PC-3 (cell line): Measurements from ENCODE around the gene SSC5D. TPM values are rescaled to one million over a fixed set of nuclear protein-coding genes. Genes with fewer than 3 reads are reported as not detected.

ENCODE experiments used
- ATAC-seq: fragments of 200-7000 bp; cut with Tn5 transposase; 2 replicates; pipeline ENCODE4 v1.9.1; 2020; ENCODE audit warnings: mild to moderate bottlenecking, moderate library complexity
- BruUV-seq: library from RNA; stranded (reverse); fragments of 400-500 nt; replicated peaks from 2 replicates; lab custom pipeline; 2021; lab: Mats Ljungman, UMichigan
- CTCF ChIA-PET: fragments of 300-600 bp; sonication (Branson Sonifier 250); formaldehyde crosslinking; loops from one replicate; lab custom pipeline; 2022; ENCODE audit warnings: antibody characterized with exemption; lab: Charles Lee
- POLR2A ChIA-PET: fragments of 300-600 bp; sonication (Branson Sonifier 250); formaldehyde crosslinking; loops from one replicate; lab custom pipeline; 2022; ENCODE audit warnings: antibody characterized with exemption; ENCODE audit not compliant: unreplicated experiment; lab: Charles Lee
- DNase-seq: peaks from one replicate; pipeline ENCODE4 v3.0.0-alpha.2; 2015
- H2AFZ ChIP-seq: fragments of 300-600 bp; sonication (generic); 2 replicates; pipeline ENCODE4 v1.6.0; 2016; ENCODE audit warnings: antibody characterized with exemption, low read length
- H3F3A ChIP-seq: fragments of 300-600 bp; sonication (generic); one replicate; pipeline ENCODE4 v1.6.0; 2017; ENCODE audit warnings: antibody characterized with exemption, low read length, control low read depth, mild to moderate bottlenecking; ENCODE audit not compliant: unreplicated experiment
- H3K27ac ChIP-seq: fragments of 300-600 bp; sonication (generic); 2 replicates; pipeline ENCODE4 v1.5.1; 2016; ENCODE audit warnings: mild to moderate bottlenecking, low read length
- H3K27me3 ChIP-seq: fragments of 300-600 bp; sonication (generic); 2 replicates; pipeline ENCODE4 v1.6.1; 2016; ENCODE audit warnings: low read length, mixed read lengths
- H3K36me3 ChIP-seq: fragments of 300-600 bp; sonication (generic); 2 replicates; pipeline ENCODE4 v1.6.1; 2016; ENCODE audit warnings: low read depth, mixed run types, low read length, mixed read lengths
- H3K4me1 ChIP-seq: fragments of 300-600 bp; sonication (generic); 2 replicates; pipeline ENCODE4 v1.5.1; 2016; ENCODE audit warnings: low read length; ENCODE audit not compliant: insufficient read depth
- H3K4me2 ChIP-seq: fragments of 300-600 bp; sonication (generic); 2 replicates; pipeline ENCODE4 v1.6.0; 2016; ENCODE audit warnings: low read length
- H3K4me3 ChIP-seq: fragments of 300-600 bp; sonication (generic); 2 replicates; pipeline ENCODE4 v1.5.1; 2016; ENCODE audit warnings: mild to moderate bottlenecking, low read length, mixed read lengths
- H3K79me2 ChIP-seq: fragments of 300-600 bp; sonication (generic); 2 replicates; pipeline ENCODE4 v1.6.1; 2017; ENCODE audit warnings: low read length, mixed read lengths
- H3K9ac ChIP-seq: fragments of 300-600 bp; sonication (generic); 2 replicates; pipeline ENCODE4 v1.6.0; 2016; ENCODE audit warnings: mild to moderate bottlenecking, low read length
- H3K9me2 ChIP-seq: fragments of 300-600 bp; sonication (generic); replicated peaks from 2 replicates; pipeline ENCODE4 v1.6.1; 2016; ENCODE audit warnings: mixed run types, low read length, mixed read lengths
- H3K9me3 ChIP-seq: fragments of 300-600 bp; sonication (generic); 2 replicates; pipeline ENCODE4 v1.6.1; 2016; ENCODE audit warnings: low read length, mixed read lengths
- H4K20me1 ChIP-seq: fragments of 300-600 bp; sonication (generic); 2 replicates; pipeline ENCODE4 v1.6.1; 2016; ENCODE audit warnings: low read length, mixed read lengths
- EZH2 ChIP-seq: fragments of 300-600 bp; sonication (generic); IDR thresholded peaks from one replicate; pipeline ENCODE4 v1.6.1; 2017; ENCODE audit warnings: antibody characterized with exemption, mild to moderate bottlenecking, low read length; ENCODE audit not compliant: unreplicated experiment
- EZH2phosphoT487 ChIP-seq: fragments of 300-600 bp; sonication (generic); IDR thresholded peaks from 2 replicates; pipeline ENCODE4 v1.6.1; 2018; ENCODE audit warnings: mild to moderate bottlenecking, antibody characterized with exemption, low read length, borderline replicate concordance
- intact Hi-C: fragments of 100-400 bp; cut with micrococcal nuclease; formaldehyde crosslinking; loops from 2 replicates; pipeline ENCODE4 v1.9.0; 2023
- total RNA-seq: library from RNA; depleted of rRNA; stranded (reverse); fragments of >200 nt; gene quantifications from 2 replicates; pipeline ENCODE4 v1.2.3, GENCODE V29; 2014
- TF ChIP-seq, protein P1 (sequence below): fragments of 300-600 bp; sonication (generic); conservative IDR thresholded peaks from 2 replicates; pipeline ENCODE4 v1.5.1; 2017; ENCODE audit warnings: antibody characterized with exemption, low read depth, mild to moderate bottlenecking, low read length

SSC5D gene
- total RNA-seq, 1 experiment from 2014 or later, result not detected

DNA sequence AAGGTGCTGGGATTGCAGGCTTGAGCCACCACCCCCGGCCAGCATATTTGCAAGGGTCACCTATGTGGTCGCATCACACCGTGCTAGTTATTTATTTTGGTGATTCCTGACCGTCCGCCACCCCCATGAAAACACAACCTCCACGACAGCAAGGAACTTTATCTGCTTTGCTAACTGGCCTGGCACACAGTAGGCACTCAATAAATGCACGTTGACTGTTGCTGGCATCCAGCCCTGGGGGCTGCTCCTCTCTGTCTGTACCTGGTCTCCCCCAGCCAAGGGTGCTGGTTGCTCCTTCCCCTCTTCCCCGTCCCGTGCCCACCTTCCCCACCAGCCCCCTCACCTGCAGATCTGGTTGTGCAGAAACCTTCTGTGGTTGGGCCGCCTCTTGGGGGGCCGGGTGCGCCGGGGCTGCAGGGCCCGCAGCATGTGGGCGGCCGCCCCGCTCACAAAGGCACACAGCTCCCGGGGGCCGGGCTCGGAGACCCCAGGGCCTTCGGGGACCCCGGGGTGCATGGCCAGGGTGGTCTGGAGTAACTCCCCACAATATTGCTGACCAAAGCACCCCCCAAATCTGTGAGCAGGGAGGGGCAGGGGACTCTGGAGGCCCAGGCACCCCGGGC is 24.1 kb upstream of the SSC5D start:
- Histone ChIP-seq H3K36me3 (no peaks in the 10 kb centered on the region), H3K79me2 (peaks cover 23% of the 10 kb centered on the region), H3K4me1 (peaks cover 19% of the 10 kb centered on the region), H3K27ac (no peak overlapping the region), H2AFZ (no peak overlapping the region), H3K4me2 (no peak overlapping the region), H3K9ac (no peak overlapping the region), H3K9me3 (no peaks in the 10 kb centered on the region), H4K20me1 (peaks cover 6% of the 10 kb centered on the region; the same call in 1 of the 2 replicates), H3F3A (no peaks in the 10 kb centered on the region), H3K9me2 (no peaks in the 10 kb centered on the region), H3K4me3 (no peak overlapping the region), H3K27me3 (no peaks in the 10 kb centered on the region)
- POLR2A ChIA-PET, result no interaction called here
- ATAC-seq, result no peak
- TF ChIP-seq, protein P1, sequence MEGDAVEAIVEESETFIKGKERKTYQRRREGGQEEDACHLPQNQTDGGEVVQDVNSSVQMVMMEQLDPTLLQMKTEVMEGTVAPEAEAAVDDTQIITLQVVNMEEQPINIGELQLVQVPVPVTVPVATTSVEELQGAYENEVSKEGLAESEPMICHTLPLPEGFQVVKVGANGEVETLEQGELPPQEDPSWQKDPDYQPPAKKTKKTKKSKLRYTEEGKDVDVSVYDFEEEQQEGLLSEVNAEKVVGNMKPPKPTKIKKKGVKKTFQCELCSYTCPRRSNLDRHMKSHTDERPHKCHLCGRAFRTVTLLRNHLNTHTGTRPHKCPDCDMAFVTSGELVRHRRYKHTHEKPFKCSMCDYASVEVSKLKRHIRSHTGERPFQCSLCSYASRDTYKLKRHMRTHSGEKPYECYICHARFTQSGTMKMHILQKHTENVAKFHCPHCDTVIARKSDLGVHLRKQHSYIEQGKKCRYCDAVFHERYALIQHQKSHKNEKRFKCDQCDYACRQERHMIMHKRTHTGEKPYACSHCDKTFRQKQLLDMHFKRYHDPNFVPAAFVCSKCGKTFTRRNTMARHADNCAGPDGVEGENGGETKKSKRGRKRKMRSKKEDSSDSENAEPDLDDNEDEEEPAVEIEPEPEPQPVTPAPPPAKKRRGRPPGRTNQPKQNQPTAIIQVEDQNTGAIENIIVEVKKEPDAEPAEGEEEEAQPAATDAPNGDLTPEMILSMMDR, result no peak
- TF ChIP-seq EZH2phosphoT487, result no peak
- no peak for TF ChIP-seq EZH2
- intact Hi-C loops, result loop anchor here (5.0 kb wide), 1 partner anchor 168 kb away; no protein-coding TSS in a partner anchor
- CTCF ChIA-PET, result no interaction called here
- no peak for DNase-seq
- BruUV-seq, result no TSS peak

DNA sequence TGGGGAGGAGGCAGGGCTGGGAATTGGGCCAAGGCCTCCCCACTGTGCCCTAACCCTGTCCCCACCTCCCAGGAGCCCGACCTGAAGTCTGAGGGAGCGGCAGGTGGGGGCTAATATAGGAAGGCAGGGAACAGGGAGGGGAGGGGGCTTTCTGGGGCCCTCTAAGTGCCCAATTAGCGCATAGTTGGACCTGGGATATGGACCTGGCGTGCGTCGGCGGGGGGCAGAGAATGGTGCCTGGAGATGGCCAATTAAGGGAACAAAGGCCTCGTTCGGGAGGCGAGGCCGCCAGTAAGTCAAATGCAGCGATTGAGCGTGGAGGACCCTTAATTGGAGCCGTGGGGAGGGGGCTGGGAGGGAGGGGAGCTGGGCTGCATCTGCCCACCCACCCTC is 23.6 kb upstream of the SSC5D start, which contains the start of gene C19orf85:
TSS of gene C19orf85 (minus strand) at position 90 of the 393 bp plus-strand sequence. CDS start 197 bp downstream, outside the sequence.
- H3K4me1 ChIP-seq, result peaks cover 19% of the 10 kb centered on the region
- no peak for ATAC-seq
- H3K36me3 ChIP-seq, result no peaks in the 10 kb centered on the region
- H3K4me3 ChIP-seq, result no peak within 1 kb of the TSS
- POLR2A ChIA-PET, result no interaction called here
- CTCF ChIA-PET, result no interaction called here
- H3F3A ChIP-seq, result no peaks in the 10 kb centered on the region
- peaks cover 6% of the 10 kb centered on the region; the same call in 1 of the 2 replicates for H4K20me1 ChIP-seq
- H3K9me2 ChIP-seq, result no peaks in the 10 kb centered on the region
- H2AFZ ChIP-seq, result no peak within 1 kb of the TSS
- H3K9me3 ChIP-seq, result no peaks in the 10 kb centered on the region
- no peak within 1 kb of the TSS for H3K4me2 ChIP-seq
- H3K79me2 ChIP-seq, result peaks cover 18% of the 10 kb centered on the region
- intact Hi-C loops, result loop anchor here (5.0 kb wide), 1 partner anchor 168 kb away; no protein-coding TSS in a partner anchor
- no peak within 1 kb of the TSS for H3K27ac ChIP-seq
- BruUV-seq, result no TSS peak
- no peaks in the 10 kb centered on the region for H3K27me3 ChIP-seq
- H3K9ac ChIP-seq, result no peak within 1 kb of the TSS
- TF ChIP-seq, protein P1, result no peak
- TF ChIP-seq EZH2, result no peak
- no peak for TF ChIP-seq EZH2phosphoT487
- no peak for DNase-seq
